AG09309 (cell line): ENCODE measurements around the gene MTARC2.

ENCODE experiments used
- DNase-seq: peaks from one replicate; pipeline ENCODE4 v3.0.0-alpha.2; 2010; ENCODE audit warnings: low read depth
- H3K4me3 ChIP-seq: 2 replicates; pipeline ENCODE4 v1.5.1; 2011; ENCODE audit warnings: mild to moderate bottlenecking, low read depth, low read length, moderate library complexity; ENCODE audit not compliant: control insufficient read depth
- TF ChIP-seq, protein P1 (sequence below): IDR thresholded peaks from 2 replicates; pipeline ENCODE4 v1.5.1; 2011; ENCODE audit warnings: mild to moderate bottlenecking, low read depth, low read length, inconsistent platforms; ENCODE audit not compliant: insufficient read depth, control insufficient read depth; ENCODE audit errors: missing control alignments

The MTARC2 gene

GRCh38 chr1:220776254-220776653, 28.1 kb downstream of the MTARC2 start:
- no peak overlapping the region for H3K4me3 ChIP-seq
- DNase-seq = no peak
- TF ChIP-seq, protein P1, sequence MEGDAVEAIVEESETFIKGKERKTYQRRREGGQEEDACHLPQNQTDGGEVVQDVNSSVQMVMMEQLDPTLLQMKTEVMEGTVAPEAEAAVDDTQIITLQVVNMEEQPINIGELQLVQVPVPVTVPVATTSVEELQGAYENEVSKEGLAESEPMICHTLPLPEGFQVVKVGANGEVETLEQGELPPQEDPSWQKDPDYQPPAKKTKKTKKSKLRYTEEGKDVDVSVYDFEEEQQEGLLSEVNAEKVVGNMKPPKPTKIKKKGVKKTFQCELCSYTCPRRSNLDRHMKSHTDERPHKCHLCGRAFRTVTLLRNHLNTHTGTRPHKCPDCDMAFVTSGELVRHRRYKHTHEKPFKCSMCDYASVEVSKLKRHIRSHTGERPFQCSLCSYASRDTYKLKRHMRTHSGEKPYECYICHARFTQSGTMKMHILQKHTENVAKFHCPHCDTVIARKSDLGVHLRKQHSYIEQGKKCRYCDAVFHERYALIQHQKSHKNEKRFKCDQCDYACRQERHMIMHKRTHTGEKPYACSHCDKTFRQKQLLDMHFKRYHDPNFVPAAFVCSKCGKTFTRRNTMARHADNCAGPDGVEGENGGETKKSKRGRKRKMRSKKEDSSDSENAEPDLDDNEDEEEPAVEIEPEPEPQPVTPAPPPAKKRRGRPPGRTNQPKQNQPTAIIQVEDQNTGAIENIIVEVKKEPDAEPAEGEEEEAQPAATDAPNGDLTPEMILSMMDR = no peak

DNA sequence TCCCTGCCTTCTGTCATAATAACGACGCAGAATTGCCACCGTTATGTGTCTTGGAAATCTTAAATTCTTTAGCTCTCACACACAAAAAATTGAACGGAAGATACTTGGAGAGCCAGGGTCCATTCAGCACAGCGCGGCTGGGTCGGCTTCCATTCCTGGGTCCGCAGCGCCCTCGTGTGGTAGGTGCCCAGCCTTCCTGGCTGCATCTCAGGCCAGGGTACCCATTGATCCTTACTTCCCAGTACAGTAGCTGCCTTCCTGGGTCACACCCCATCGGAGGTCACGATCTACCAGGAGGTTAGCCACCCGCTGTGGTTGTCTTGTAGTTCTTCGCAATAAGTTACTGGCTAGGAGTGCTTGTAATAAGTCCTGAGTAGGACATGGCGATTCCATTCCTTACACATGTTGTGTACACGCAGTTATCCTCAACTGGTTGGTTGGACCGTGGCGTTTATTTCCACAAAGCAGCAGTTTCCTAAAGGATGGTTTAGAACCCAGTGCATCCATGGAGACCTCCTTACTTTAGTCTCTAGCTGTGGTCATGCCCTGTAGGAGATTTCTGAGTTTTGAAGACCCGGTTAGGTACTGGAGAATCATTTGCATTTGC, 28.7 kb downstream of the MTARC2 start:
- DNase-seq = peak; percentile 17
- TF ChIP-seq, protein P1 = peak; percentile 95
- no peak overlapping the region for H3K4me3 ChIP-seq

- DNase-seq = no peak
- TF ChIP-seq, protein P1 = no peak
- no peak overlapping the region for H3K4me3 ChIP-seq
Measured at GRCh38 chr1:220783453-220783852, 35.3 kb downstream of the MTARC2 start.

DNA sequence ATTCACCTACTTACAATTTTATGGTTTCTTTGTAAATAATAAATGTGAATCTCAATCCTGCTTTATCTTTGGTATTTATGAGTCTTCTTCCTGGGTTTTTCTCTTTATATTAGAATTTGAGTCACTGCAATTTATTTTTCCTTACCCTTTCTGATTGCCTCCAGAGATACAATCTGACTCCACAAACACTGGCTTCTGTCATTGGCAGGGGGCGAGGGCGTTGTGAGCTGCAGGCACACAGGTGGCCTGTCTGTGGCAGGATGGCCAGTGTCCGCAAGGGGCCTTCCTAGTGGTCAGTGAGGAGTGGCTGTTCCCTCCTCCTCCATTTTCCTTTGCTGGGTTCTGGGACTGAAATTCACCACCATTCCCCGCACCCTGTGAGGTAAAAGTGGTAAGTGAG, 36.6 kb downstream of the MTARC2 start:
- H3K4me3 ChIP-seq = no peak overlapping the region
- DNase-seq = no peak
- TF ChIP-seq, protein P1 = no peak

DNA sequence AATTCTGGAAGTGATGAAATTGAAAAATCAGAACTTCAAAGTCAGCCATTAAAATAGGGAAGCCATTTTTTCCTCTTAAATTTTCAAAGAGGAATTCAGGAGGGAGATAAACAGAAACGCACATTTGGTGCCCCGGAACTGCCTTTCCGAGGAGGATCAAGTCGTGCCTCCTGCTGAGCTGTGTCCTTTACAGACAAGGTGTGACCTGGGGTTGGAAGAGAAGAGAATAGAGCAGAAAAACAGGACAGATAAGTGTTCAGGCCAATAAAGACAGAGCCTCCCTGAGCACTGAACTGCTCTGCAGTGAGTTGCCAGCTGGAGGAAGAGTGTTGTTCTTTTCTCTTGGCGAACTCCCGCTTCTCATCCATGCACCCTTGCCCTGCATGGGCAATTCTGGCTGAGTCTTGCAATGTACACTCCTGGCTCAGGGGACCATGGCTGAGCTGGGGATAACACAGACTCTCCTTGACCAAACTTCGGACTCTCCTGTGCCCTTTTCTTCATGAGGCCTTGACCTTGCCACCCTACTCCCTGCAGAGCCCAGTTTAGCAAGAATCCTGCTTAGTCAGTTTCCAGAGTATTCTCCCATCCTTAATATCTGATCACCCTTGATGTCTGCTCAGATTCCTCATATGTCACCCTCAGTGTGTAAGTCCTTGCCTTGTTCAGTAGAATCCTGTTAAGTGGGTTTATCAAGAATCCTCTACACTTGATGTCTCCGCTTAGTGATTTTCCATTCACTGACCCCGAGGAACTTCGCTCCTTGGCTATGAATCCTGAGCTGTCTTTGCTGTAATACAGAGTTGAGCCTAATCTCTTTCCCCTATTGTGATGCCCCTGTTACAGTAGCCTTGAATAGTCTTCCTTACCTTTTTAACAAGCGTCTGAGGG, 37.3 kb downstream of the MTARC2 start:
- DNase-seq = no peak
- H3K4me3 ChIP-seq = no peak overlapping the region
- TF ChIP-seq, protein P1 = no peak

- DNase-seq = no peak
- H3K4me3 ChIP-seq = no peak overlapping the region
- TF ChIP-seq, protein P1 = no peak
Measured at GRCh38 chr1:220786057-220786336, 37.9 kb downstream of the MTARC2 start.
